Mucosa of rectum (tissue), 2 donors: Measurements from ENCODE around the gene ZNF460.
"Not testable (repeated sequence)": the region's sequence is repeated elsewhere in the genome, so short reads cannot be mapped to it uniquely, and the experiment has no call there.

Experiments
- H3K27ac ChIP-seq, 2 donors: one replicate each; pipeline ENCODE4 v1.7.0; 2013; ENCODE audit warnings: inconsistent platforms in 2 of 2, low read depth in 2 of 2, low read length in 2 of 2
- H3K27me3 ChIP-seq, 2 donors: one replicate each; pipeline ENCODE4 v1.7.0; 2013; ENCODE audit warnings: low read length in 2 of 2; ENCODE audit not compliant: control insufficient read depth in 2 of 2, insufficient read depth in 2 of 2
- H3K36me3 ChIP-seq, 2 donors: one replicate each; pipeline ENCODE4 v1.7.0; 2013; ENCODE audit warnings: low read length in 2 of 2; ENCODE audit not compliant: control insufficient read depth in 2 of 2, insufficient read depth in 2 of 2
- H3K4me1 ChIP-seq, 2 donors: one replicate each; pipeline ENCODE4 v1.7.0; 2013; ENCODE audit warnings: low read length in 2 of 2, mild to moderate bottlenecking in 1 of 2; ENCODE audit not compliant: control insufficient read depth in 2 of 2, insufficient read depth in 2 of 2
- H3K4me3 ChIP-seq, 2 donors: one replicate each; pipeline ENCODE4 v1.7.0; 2013; ENCODE audit warnings: low read length in 2 of 2
- H3K9ac ChIP-seq, 2 donors: one replicate each; pipeline ENCODE4 v1.7.0; 2013; ENCODE audit warnings: low read length in 2 of 2, low read depth in 1 of 2, mild to moderate bottlenecking in 1 of 2
- H3K9me3 ChIP-seq, 2 donors: one replicate each; pipeline ENCODE4 v1.7.0; 2013; ENCODE audit warnings: low read length in 2 of 2; ENCODE audit not compliant: control insufficient read depth in 2 of 2
- donor health status: healthy.
- donor health status: Normal muscosa, but diverticular disease.

The ZNF460 gene

DNA sequence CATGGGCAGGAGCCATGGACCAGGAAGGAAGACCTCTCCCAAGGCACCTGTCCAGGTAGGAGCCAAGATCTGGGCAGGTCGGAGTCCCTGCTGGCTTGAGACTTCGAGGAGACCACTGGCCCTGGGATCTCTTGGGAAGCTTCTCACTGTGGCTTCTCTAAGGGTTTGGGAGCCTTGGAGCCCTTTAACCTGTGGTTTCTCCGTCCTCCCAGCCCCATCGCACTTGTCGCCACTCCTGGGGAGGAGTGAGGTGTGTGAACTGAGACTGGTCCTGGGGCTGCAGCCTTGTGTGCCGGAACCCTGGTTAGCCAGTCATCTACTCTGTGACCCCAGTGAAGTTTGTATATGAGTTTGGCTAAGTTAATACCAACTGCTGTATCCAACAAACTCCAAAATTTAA is 31.6 kb upstream of the ZNF460 start:
- Histone ChIP-seq H3K9me3 (peaks cover 3 to 7% of the 10 kb centered on the region in 2 donors), H3K27ac (no peak overlapping the region), H3K27me3 (no peaks in the 10 kb centered on the region), H3K9ac (no peak overlapping the region), H3K4me3 (no peak overlapping the region), H3K36me3 (peaks cover 67 to 72% of the 10 kb centered on the region in 2 donors), H3K4me1 (no peaks in the 10 kb centered on the region)

DNA sequence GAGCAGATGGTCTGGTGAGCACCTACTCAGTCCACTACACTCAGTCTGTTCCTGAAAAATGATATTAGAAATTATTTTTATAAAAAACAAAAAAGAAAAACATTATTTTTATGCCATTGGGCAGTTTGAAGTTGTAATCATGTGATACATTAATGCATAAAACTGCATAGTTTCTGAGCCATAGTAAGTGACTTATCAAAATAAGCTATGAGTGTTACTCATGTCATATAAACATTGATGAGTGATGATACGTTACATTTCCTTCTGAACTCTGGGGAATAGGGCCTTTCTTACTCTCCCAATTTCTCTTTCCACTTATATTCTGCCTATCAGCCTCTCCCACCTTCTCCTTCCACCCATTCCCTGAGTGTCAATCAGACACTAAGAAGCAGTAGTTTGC is 31.0 kb upstream of the ZNF460 start:
- H3K4me1 ChIP-seq, result no peaks in the 10 kb centered on the region
- H3K36me3 ChIP-seq, result peaks cover 74 to 76% of the 10 kb centered on the region in 2 donors
- H3K4me3 ChIP-seq, result no peak overlapping the region
- H3K9ac ChIP-seq, result no peak overlapping the region
- peaks cover 7 to 9% of the 10 kb centered on the region in 2 donors for H3K9me3 ChIP-seq
- no peaks in the 10 kb centered on the region for H3K27me3 ChIP-seq
- no peak overlapping the region for H3K27ac ChIP-seq

DNA sequence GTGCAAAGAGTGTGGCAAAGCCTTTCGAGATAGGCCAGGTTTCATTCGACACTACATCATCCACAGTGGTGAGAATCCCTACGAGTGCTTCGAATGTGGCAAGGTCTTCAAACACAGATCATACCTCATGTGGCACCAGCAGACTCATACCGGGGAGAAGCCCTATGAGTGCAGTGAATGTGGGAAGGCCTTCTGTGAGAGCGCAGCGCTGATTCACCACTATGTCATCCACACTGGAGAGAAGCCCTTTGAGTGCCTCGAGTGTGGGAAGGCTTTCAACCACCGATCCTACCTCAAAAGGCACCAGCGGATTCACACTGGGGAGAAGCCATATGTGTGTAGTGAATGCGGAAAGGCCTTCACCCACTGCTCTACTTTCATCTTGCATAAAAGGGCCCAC is 26.5 kb upstream of the ZNF460 start:
- not testable (repeated sequence) for H3K9ac ChIP-seq, H3K27ac ChIP-seq, H3K27me3 ChIP-seq, H3K4me1 ChIP-seq, H3K4me3 ChIP-seq
- Histone ChIP-seq H3K9me3 (peaks cover 7 to 15% of the 10 kb centered on the region in 2 donors), H3K36me3 (peaks cover 55 to 57% of the 10 kb centered on the region in 2 donors)

DNA sequence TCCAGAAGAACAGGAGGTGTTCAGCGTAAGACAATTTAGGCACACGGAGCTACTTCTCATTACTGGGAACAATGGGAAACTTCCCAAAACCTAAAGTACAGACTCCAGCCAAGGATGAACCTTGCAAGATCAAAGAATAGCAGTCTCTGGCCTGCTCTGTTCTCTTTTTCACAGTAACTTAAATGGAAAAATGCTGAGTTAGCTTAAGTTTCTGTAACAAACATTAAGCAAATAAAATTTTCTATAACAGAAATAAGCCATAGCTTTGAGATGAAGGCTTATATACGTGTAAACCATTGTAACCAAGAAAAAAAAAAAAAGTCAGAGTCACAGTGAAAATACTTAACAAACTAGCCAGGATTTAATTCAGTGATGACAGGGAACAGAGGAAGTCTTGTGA is 18.2 kb upstream of the ZNF460 start:
- H3K27ac ChIP-seq, result no peak overlapping the region
- H3K4me3 ChIP-seq, result no peak overlapping the region
- H3K36me3 ChIP-seq, result peaks cover 6% of the 10 kb centered on the region in 2 donors
- H3K9me3 ChIP-seq, result no peaks in the 10 kb centered on the region
- no peak overlapping the region for H3K9ac ChIP-seq
- H3K4me1 ChIP-seq, result no peaks in the 10 kb centered on the region
- H3K27me3 ChIP-seq, result no peaks in the 10 kb centered on the region

DNA sequence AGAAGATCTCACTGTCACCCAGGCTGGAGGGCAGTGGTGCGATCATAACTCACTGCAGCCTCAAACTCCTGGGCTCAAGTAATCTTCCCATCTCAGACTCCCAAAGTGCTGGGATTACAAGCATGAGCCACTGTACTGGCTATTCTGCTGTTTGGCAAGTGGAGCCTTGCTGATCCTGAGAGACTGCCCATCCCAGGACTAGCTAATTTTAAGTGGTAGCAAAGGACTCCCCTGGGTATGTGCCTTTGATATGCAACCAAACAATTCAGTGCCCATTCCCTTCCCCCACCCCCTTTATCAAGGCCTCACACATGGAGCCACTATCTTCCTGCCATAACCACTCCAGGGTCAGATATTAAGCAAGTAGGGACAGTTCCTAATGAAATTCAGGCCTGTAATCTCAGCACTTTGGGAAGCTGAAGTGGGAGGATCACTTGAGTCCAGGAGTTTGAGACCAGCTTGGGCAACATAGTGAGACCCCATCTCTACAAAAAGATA is 17.0 kb upstream of the ZNF460 start:
- Histone ChIP-seq H3K27me3 (no peaks in the 10 kb centered on the region), H3K36me3 (peaks cover 4 to 6% of the 10 kb centered on the region in 2 donors), H3K4me3 (no peak overlapping the region), H3K27ac (no peak overlapping the region), H3K9me3 (no peaks in the 10 kb centered on the region), H3K4me1 (no peaks in the 10 kb centered on the region), H3K9ac (no peak overlapping the region)

DNA sequence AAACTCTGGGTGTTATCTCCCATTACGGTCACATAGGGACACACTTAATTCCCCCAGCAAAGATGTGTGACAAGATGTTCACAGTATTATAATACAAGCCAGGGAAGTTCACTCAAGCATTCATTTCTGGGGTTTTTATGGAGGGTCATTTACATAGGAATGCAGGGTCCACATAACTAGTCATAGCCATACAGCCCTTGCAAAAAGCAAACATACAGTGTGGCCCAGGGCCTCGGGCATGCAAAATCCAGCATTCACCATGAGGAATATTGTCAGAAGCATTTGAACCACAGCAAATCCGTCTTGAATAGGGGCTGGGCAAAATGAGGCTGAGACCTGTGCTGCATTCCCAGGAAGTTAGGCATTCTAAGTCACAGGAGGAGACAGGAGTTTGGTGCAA is 13.0 kb upstream of the ZNF460 start:
- H3K9me3 ChIP-seq, result no peaks in the 10 kb centered on the region
- no peak overlapping the region for H3K4me3 ChIP-seq
- no peak overlapping the region for H3K27ac ChIP-seq
- no peaks in the 10 kb centered on the region for H3K27me3 ChIP-seq
- H3K4me1 ChIP-seq, result no peaks in the 10 kb centered on the region
- no peak overlapping the region for H3K9ac ChIP-seq
- H3K36me3 ChIP-seq, result no peaks in the 10 kb centered on the region

DNA sequence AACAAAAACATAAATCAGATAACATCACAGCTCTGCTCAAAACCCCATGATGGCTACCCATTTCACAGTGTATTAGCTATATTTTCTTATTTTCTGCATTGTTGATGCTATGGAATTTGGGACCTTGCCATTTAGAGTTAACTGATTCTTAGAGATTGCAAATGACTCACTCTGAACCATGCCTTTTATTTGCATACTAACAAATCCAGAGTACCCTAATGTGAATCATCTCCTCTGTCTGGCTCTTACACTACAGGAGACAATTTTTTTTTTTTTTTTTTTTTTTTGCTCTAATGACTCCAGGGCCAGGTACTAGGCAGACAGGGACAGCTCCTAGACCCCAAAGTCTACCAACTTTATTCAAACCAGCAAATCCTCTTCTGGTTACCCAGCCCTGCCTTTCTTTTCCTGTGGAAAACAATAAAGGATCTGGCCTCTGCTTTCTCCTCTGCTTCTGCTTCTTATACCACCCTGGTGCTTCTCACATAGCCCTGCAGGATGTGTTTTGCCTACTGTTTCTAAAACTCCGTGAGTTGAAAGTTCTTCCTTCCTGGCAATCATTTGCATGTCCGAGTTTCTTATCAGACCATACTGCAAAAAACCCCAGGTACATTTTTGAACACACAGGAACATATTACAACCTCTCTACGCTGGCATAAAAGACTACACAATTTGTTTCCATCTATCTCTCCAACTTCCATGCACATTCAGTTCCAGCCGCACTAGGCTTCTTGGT is 10.6 kb upstream of the ZNF460 start:
- no peaks in the 10 kb centered on the region for H3K4me1 ChIP-seq
- H3K9ac ChIP-seq, result peak overlapping the region in 1 of 2 donors; percentile 3
- no peak overlapping the region for H3K4me3 ChIP-seq
- no peaks in the 10 kb centered on the region for H3K9me3 ChIP-seq
- no peak overlapping the region for H3K27ac ChIP-seq
- H3K36me3 ChIP-seq, result no peaks in the 10 kb centered on the region
- H3K27me3 ChIP-seq, result no peaks in the 10 kb centered on the region

DNA sequence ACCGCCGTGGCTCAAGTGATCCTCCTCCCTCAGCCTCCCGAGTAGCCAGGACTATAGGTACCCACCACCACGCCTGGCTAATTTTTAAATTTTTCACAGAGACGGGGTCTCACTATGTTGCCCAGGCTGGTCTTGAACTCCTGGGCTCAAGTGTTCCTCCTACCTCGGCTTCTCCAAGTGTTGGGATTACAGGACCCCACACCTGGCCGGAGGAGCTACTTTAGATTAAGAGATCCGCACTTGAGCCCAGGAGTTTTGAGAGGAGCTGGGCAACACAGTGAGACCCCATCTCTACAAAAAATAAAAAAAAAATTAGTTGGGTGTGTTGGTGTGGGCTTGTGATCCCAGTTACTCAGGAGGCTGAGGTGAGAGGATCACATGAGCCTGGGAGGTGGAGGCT is 9.0 kb upstream of the ZNF460 start:
- H3K27ac ChIP-seq, result no peak overlapping the region
- H3K9me3 ChIP-seq, result no peaks in the 10 kb centered on the region
- H3K36me3 ChIP-seq, result peaks cover 0 to 2% of the 10 kb centered on the region in 2 donors
- no peak overlapping the region for H3K9ac ChIP-seq
- H3K4me3 ChIP-seq, result no peak overlapping the region
- no peaks in the 10 kb centered on the region for H3K4me1 ChIP-seq
- H3K27me3 ChIP-seq, result no peaks in the 10 kb centered on the region

DNA sequence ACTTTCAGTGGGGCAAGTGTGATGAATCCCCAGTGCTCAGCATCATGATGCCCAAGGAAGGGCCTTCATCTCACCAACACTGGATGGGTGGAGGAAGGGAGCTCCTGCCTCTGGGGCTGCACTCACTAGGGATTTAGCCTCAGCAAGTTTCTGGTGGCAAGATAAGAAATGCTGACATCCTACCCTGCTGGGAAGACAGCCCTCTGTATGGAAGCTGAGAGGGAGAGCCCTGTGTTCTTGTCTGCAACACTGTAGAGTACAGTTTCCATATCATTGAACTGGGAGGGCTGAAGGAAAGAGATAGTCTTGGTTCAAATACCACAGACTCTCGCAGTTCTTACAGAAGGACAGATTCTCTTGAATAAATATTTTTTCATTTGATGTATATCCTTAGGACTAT is 7.3 kb upstream of the ZNF460 start:
- Histone ChIP-seq H3K27me3 (no peaks in the 10 kb centered on the region), H3K36me3 (peaks cover 0 to 2% of the 10 kb centered on the region in 2 donors), H3K4me1 (no peaks in the 10 kb centered on the region), H3K4me3 (no peak overlapping the region), H3K27ac (no peak overlapping the region), H3K9me3 (no peaks in the 10 kb centered on the region), H3K9ac (no peak overlapping the region)

DNA sequence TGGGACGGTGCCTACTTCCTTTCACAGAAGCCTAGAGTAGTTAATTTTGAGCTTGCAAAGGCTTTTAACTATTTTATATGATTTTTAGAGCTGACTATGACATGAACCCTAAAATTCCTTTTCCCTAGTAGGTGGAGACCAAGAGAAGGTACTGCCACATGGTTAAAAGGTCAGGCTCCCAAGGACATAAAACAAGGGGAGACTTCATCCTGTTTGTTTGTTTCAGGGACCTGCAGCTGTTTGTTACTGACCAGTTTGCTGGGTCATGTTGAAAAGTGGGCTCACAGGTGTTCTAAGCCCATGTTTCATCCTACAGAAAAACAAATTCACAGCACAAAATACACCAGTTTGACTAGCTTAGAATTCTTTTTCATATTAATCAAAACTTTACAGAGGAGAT is 3.9 kb upstream of the ZNF460 start:
- H3K27ac ChIP-seq, result no peak overlapping the region
- H3K9me3 ChIP-seq, result no peaks in the 10 kb centered on the region
- H3K9ac ChIP-seq, result no peak overlapping the region
- peaks cover 0 to 2% of the 10 kb centered on the region in 2 donors for H3K36me3 ChIP-seq
- H3K4me1 ChIP-seq, result peaks cover 7 to 10% of the 10 kb centered on the region in 2 donors
- no peak overlapping the region for H3K4me3 ChIP-seq
- no peaks in the 10 kb centered on the region for H3K27me3 ChIP-seq
